Peyer's patch (tissue), 4 donors: Measurements from ENCODE around the gene SCAP.

ENCODE experiments used
- POLR2A ChIP-seq, 2 donors: fragments of 450-650 bp; IDR thresholded peaks; one replicate each; pipeline ENCODE4 v1.5.1; 2017; ENCODE audit warnings: antibody characterized with exemption in 2 of 2, mild to moderate bottlenecking in 2 of 2, moderate library complexity in 2 of 2
- TF ChIP-seq, protein P1 (sequence below), 6 experiments: fragments of 450-650 bp in 4 of 6; fragments of 200-600 bp in 2 of 6; sonication (generic) in 1 of 6; IDR thresholded peaks; one replicate each; pipeline ENCODE4 v1.5.1; 2017 to 2019; ENCODE audit warnings: antibody characterized with exemption in 6 of 6, mild to moderate bottlenecking in 3 of 6, moderate library complexity in 1 of 6

- TF ChIP-seq, protein P1, sequence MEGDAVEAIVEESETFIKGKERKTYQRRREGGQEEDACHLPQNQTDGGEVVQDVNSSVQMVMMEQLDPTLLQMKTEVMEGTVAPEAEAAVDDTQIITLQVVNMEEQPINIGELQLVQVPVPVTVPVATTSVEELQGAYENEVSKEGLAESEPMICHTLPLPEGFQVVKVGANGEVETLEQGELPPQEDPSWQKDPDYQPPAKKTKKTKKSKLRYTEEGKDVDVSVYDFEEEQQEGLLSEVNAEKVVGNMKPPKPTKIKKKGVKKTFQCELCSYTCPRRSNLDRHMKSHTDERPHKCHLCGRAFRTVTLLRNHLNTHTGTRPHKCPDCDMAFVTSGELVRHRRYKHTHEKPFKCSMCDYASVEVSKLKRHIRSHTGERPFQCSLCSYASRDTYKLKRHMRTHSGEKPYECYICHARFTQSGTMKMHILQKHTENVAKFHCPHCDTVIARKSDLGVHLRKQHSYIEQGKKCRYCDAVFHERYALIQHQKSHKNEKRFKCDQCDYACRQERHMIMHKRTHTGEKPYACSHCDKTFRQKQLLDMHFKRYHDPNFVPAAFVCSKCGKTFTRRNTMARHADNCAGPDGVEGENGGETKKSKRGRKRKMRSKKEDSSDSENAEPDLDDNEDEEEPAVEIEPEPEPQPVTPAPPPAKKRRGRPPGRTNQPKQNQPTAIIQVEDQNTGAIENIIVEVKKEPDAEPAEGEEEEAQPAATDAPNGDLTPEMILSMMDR (IDR thresholded peaks at IDR 0.05), result no peak
- no peak for TF ChIP-seq POLR2A (IDR thresholded peaks at IDR 0.05)
These were observed 20.1 kb upstream of the SCAP start for GRCh38 chr3:47495886-47496285.
